HG03045 (cell line): ENCODE measurements around the gene PIWIL4.
A peak's percentile ranks its signal among the peaks of the same experiment; 100 is the strongest.
"Not testable (repeated sequence)": the region's sequence is repeated elsewhere in the genome, so short reads cannot be mapped to it uniquely, and the experiment has no call there.

Experiments
- ATAC-seq: cut with Tn5 transposase; IDR thresholded peaks from one replicate; pipeline ENCODE4 v1.9.1; 2021; ENCODE audit warnings: mild to moderate bottlenecking, moderate library complexity; ENCODE audit not compliant: unreplicated experiment

PIWIL4 gene

DNA sequence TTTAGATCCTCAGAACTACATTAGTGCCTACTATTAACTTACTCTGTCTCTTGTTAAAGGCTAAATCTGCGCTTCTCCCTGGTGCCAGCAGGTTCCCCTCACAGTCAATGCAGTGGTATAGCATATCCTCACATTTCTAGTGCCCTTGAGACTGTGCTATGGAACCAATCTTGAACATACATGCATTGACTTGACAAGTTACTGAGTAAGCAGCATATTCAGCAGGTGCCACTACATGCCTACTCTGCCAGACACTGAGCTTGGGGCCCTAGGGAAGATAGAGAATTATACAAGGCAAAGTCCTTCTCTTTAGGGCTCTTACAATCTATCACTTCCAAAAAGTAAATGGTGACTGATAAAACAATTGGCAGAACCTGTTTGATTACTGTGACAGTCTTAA lies 20.3 kb upstream of the PIWIL4 start:
- ATAC-seq, result no peak

DNA sequence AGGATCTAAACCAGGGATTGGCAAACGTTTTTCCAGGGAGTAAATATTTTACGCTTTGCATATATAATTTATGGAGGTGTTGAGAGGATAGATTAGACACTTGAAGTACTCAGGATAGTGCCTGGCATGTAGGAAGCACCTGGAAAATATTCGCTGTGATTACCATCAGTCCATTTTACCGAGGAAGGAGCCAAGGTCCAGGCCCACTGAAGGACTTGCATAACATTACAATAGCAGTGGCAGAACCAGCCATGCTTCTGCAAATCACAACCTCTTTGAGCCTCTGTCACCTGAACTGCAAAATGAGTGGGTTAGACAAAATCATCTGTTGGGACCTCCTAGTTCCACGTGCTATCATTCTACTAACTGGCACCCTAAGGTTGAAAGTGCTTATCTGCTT lies 18.0 kb upstream of the PIWIL4 start:
- no peak for ATAC-seq

DNA sequence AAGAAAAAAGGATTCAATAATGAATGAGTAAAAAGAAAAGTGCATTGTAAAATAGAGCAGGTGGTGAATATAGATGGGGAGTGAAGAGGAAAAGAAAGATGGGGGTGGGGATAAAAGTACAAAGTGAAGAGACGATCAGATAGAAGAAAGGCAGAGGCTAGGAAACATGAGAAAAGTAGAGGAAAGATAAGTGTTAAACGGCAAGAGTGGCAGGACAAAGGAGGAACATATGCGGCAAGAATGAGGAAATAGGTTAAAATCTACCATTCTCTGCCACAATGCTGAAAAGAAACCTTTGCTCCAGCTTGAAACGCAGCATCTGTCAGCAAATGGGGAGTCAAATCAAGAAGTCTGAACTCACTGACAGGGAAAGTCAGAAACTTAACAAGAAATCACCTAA lies 16.7 kb upstream of the PIWIL4 start:
- no peak for ATAC-seq

DNA sequence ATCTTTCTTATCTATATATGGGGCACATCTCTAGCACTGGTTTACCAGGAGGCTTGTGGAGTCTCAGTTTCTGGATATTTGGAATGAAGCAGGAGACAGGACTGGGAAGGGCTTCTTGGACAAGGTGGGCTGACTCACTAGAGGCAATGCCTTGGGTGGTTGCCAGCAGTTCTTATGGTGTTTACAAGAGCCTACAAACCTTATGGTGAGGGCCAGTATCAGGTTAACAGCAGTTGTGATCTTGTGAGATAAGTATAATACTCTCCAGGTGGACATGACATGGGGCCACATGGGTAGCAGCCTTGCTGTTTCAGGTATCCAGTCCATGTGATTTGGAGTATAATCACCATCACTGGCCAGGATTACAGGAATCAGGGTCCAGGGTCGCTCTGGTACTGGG lies 13.2 kb upstream of the PIWIL4 start:
- no peak for ATAC-seq

DNA sequence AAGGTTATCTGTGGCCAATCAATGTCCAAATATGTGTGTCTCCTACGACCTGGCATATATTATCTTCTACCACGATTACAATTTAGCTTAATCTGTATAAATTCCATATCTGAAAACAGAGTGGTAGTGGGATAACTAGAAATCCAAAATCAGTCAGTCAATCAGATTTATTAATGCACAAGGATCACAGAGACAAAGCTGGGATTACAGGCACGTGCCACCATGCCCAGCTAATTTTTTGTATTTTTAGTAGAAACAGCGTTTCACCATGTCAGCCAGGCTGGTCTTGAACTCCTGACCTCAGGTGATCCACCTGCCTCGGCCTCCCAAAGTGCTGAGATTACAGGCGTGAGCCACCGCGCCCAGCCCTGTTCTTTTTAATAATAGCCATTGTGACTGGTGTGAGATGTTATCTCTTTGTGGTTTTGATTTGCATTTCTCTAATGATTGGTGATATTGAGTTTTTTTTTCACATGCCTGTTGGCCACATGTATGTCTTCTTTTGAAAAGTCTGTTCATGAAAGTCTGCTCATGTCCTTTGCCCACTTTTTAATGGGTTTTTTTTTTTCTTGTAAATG lies 11.3 kb upstream of the PIWIL4 start:
- ATAC-seq, result not testable (repeated sequence)

DNA sequence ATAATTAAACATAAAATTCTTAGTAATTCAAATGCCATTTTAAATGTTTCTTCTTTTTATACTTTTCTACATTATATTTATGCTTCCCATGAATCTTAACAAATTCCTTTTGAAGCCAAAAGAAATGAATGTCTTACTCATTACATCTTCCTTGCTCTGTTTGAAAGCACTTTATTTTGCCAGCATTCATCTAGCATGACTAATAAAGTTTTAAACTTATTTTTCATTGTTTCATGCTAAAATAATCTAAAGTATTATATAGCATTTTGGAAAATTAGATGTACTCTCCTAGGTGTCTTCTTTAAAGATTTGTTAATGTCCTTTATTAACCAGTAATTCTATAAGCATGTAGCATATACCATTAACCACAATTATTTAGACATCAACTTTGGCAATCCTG lies 9.7 kb upstream of the PIWIL4 start:
- no peak for ATAC-seq

DNA sequence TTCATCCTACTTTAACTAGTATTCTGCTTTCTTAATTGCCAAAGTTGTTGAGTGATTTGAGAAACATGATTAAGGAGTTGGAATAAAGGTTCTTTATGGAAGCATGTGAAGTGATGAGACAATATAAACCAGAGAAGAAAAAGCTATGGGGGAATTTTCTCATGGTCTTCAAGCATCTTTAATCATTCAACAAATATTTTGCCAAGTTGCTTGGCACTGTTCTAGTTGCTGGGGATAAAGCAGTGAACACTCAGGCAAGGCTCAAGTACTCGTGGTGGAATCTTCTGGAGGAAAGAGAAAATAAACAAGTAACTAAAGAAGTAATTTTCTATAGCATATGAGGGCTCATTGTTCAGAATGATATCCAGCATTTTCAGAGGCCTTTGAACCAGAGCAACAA lies 9.2 kb upstream of the PIWIL4 start:
- ATAC-seq, result no peak

DNA sequence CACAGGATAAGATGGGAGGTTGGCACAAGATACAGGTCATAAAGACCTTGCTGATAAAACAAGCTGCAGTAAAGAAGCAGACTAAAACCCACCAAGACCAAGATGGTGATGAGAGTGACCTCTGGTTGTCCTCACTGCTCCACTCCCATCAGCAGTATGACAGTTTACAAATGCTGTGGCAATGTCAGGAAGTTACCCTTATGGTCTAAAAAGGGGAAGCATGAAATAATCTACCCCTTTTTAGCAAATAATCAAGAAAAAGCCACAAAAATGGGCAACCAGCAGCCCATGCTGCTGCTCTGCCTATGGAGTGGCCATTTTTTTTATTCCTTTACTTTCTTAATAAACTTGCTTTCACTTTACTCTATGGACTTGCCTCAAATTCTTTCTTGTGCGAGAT lies 8.7 kb upstream of the PIWIL4 start:
- ATAC-seq, result no peak

DNA sequence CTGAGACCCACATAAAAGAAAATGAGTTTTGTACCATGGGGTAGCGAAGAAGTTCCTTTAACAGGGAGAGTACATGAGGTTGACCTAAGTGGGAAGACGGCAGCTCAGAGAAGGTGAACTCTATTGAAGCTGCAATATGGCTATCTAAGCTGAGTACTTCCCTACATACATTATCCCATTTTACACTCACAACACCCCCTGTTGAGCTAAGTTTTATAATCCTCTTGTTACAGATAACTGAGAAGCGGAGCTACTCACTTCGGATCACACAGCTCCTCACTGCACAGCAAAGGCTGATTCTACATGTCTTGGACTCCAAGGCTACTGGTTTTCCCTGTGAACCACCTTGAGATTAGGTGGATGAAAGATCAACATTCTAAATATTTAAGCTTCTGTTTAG lies 8.2 kb upstream of the PIWIL4 start:
- no peak for ATAC-seq

DNA sequence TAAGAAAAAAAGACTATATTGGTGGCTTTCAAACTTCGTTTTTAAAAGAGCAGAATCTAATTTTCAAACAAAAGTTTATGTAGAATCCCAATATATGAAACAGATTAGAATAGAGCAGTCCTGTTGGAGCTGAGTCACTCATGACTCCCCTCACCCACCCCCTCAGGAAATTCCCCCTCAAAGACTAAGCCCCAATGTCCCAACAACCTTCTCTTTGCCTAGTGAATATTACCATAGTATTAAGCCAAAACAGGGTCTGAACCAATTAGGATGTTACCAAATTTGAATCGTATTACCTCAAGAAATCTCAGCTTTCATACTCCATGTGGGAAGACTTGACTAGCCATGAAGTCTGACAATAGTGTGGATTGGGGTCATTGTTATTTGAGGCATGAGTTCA lies 7.8 kb upstream of the PIWIL4 start:
- ATAC-seq, result no peak

DNA sequence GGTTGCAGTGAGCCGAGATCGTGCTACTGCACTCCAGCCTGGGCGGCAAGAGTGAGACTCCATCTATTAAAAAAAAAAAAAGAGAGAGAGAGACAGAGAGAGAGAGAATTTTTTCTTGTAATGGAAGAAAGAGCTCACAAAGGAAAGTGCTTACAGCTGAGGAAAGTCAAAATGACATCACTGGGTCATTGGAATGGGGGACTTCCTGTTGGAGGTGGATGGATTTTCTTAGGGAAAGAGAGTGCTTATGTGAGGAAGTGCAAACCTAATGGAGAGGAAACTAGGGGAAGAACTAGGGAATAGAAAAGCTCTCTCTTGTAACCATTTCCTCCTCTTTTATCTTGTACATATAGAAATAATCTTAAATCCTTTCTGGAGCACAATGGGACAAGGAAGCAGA lies 6.3 kb upstream of the PIWIL4 start:
- no peak for ATAC-seq

DNA sequence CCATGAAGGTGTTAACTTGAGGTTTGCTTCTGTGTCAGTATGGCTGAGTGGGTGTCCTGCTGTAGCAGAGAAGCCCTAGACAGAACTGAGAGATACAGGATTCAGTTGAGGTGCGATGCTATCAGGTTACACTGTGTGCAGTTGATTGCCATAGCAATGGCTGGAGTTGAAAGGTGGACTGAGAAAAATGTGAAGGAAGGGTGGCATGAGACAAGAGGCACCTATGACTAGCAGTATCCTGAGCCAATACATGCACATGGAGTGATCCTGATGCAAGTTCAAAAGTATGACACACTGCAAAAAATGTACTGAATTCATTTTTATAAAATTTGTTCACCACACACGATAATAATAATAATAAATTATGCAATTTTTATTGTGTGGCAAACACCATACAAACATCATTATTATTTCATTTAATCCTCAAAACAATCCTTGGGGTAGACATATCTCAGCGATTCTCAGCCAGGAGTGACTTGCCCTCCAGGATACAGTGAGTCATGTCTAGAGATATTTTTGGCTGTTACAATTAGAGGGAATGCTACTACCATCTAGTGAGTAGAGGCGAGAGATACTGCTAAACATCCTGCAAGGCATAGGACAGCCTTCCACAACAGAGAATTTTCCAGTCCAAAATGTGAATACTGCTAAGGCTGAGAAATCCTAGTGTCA lies 3.9 kb upstream of the PIWIL4 start:
- ATAC-seq, result no peak

DNA sequence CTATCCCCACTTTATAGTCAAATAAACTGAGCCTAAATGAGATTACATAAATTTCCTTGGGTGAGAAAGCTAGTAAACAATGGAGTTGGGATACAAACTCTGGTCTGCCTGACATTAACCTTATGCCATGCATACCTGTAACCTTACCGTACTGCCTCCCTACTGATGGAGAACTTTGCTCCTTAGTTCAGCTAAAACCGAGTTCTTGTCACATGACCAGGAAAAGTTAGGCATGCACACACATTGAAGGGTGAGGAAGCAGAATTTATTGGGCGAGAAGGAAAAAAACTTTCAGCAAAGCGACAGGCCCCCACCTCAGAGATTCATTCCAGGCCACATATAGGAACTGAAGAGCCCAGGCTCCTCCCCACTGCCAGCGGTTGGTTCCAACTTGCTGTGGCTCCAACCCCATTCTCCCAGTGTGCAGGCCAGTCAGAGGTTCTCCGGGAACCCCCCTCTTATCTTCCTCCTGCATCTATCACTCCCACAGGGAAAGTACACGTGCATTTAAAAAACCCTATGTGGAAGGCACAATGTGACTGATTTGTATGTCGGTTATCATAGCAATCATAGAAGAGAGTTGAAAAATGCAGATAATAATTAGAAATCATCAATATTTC lies 3.2 kb upstream of the PIWIL4 start:
- ATAC-seq, result no peak

DNA sequence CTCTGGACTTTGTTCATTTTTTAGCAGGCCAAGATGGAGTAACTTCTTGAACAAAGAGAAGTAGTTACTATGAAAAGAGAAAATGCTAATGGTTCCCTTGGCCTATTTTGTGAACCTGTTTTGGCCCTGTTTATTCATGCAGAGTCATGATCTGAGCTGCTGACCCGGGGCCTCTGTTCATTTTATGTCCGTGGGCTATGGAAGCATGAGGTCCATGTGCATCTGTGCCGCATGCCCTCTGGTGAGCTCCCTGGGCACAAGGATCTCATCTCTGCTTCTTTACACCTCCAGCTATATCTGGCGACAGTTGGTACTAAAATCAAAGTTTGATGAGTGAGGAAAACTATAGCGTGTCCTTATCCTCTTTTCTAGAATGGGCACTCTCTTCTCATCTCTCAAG lies 1.0 kb downstream of the PIWIL4 start:
- no peak for ATAC-seq

DNA sequence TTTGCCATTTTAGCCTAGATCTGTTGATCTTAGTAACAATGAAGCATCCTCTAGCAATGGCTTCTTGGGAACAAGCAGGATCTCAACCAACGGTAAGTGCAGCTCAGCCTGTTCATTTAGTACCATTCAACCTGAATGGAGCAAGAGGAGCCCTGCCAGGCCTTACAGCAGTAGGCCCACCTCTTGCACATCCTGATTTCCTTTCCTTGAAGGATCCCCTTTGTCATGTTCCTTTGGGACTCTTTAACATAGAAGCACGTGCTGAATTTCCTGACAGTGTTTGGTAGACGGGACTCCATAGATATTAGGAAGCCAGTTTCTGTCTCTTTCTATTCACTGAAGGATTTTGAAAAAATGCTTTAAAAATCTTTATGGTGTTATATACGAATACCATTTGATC lies 1.5 kb downstream of the PIWIL4 start:
- no peak for ATAC-seq

DNA sequence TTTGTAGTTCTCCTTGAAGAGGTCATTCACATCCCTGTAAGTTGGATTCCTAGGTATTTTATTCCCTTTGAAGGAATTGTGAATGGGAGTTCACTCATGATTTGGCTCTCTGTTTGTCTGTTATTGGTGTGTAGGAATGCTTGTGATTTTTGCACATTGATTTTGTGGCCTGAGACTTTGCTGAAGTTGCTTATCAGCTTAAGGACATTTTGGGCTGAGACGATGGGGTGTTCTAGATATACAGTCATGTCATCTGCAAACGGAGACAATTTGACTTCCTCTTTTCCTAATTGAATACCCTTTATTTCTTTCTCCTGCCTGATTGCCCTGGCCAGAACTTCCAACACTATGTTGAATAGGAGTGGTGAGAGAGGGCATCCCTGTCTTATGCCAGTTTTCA lies 5.8 kb downstream of the PIWIL4 start:
- ATAC-seq, result not testable (repeated sequence)

DNA sequence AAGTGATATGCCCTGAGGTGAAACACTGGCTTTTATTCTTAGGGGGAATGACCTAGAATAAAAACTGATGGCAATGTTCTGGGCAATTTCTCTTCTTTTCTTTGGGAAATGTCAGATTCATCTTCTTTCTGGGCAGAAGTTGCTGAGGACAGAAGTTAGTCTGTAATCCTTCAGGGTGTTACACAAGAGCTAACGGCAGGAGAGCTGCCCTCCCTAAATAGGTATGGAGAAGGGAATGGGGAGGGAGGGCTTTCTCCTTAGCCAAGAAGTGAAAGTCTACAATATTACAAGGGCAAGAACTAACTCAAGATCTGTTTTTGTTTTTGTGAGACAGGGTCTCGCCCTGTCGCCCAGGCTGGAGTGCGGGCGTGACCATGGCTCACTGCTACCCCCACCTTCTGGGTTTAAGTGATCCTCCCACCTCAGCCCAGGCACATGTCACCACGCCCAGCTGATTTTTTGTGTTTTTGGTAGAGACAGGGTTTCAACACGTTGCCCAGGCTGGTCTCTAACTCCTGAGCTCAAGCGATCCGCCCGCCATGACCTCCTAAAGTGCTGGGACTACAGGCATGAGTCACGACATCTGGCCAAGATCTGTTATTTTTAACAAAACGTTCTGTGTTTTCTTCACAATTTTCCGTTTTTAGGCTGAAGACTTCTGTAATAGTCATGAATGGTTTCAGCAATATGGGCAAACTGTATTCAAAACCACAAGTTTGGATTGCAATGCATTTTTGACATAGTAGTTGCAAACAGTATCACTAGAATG lies 7.2 kb downstream of the PIWIL4 start:
- ATAC-seq, result no peak

DNA sequence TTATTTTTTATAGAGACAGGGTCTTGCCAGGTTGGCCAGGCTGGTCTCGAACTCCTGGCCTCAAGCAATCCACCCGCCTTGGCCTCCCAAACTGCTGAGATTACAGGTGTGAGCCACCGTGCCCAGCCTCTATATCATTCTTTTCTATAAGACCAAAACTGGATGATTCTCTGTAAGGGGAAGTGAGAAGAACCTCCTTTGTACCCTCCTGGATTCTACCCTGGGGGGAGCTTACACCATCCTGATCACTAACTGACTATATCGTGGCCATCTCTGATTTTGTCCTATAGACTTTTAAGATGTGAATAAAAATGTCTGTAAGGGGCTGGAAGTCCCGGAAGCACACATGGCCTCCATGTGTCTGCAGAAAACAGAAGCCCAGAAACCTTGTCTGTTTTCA lies 9.1 kb downstream of the PIWIL4 start:
- no peak for ATAC-seq

DNA sequence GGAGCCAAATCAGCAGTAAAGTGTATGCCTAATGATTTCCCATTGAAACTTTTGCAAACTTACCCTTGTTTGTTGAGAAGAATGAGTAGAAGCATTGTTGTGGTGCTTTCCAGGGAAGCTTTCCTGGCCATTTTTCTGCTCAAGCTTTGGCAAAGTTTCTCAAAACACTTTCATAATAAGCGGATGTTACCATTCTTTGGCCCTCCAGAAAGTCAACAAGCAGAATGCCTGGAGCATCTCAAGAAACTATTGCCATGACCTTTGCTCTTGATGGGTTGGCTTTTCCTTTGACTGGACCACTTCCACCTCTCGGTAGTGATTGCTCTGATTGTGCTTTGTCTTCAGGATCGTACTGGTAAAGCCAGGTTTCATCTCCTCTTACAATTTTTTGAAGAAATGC lies 10.7 kb downstream of the PIWIL4 start:
- no peak for ATAC-seq

DNA sequence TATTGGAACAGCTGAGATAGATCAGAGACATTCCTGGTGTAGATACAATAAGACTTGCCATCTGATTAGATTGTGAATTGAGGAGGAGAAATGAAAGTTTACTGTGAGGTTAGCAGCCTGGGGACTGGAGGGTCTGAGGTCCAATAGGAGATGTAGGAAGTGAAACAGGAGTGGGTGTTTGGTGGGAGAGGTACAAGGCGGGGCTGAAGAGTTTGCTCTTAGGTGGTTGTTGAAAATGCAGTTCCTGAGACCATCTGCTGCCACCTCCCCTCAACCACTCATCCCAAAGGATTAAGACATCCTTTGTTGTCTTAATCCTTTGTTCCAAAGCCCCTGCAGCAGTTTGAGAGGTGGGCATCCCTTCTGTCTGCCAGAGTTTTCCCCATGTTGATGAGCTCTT lies 14.8 kb downstream of the PIWIL4 start:
- peak; percentile 73 for ATAC-seq

DNA sequence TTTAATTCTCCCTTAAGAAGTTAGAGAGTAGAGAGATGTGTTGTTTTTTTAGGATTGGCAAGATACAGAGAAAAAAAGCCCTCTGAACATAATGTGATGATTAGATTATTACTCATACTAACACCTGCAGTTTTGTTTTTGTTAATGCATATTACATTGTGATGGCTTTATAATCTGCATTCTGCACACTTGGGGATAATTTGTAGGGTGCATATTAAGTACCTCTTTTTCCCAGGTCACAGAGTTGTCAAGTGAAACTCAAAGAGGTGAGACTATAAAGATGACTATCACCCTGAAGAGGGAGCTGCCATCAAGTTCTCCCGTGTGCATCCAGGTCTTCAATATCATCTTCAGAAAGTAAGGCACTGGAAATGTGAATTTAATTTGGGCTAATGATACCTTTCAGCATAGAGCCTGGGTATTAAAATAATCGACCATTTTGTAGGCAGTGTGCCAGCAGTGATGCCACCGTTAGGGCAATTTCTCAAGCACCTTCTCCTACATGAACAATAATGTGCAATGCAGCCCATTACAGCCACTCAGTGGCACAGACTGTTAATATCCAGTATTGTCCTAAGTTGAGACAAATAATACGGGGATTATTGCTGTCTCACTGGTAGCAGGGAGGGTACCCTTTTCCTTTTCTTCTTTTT lies 16.2 kb downstream of the PIWIL4 start:
- no peak for ATAC-seq
